ENCODE data around the gene POLR1G. TPM values are rescaled to one million over a fixed set of nuclear protein-coding genes. Genes with fewer than 3 reads are reported as not detected.

POLR1G gene
- total RNA-seq, 1 donor from 2014 or later = 9.7 TPM

- intact Hi-C loops (cut with micrococcal nuclease) = loop anchor here (2.0 kb wide), 1 partner anchor 200 kb away; no protein-coding TSS in a partner anchor
Measured at GRCh38 chr19:45442778-45443461, 36.5 kb downstream of the POLR1G start.

- intact Hi-C loops (cut with micrococcal nuclease) = loop anchor here (2.0 kb wide), 1 partner anchor 199 kb away; no protein-coding TSS in a partner anchor
Measured at GRCh38 chr19:45443462-45444317, 37.2 kb downstream of the POLR1G start.

GRCh38 chr19:45444318-45445041 is 38.0 kb downstream of the POLR1G start:
- intact Hi-C loops (cut with micrococcal nuclease) = no loop called here

- intact Hi-C loops (cut with micrococcal nuclease) = no loop called here
Measured at GRCh38 chr19:45445139-45445538, 38.7 kb downstream of the POLR1G start.

- intact Hi-C loops (cut with micrococcal nuclease) = no loop called here
Measured at GRCh38 chr19:45446295-45446694, 39.9 kb downstream of the POLR1G start.

- intact Hi-C loops (cut with micrococcal nuclease) = no loop called here
Measured at GRCh38 chr19:45446944-45447343, 40.5 kb downstream of the POLR1G start.

GRCh38 chr19:45448425-45448756 is 41.9 kb downstream of the POLR1G start:
- intact Hi-C loops (cut with micrococcal nuclease) = no loop called here

GRCh38 chr19:45448887-45449299 is 42.4 kb downstream of the POLR1G start:
- intact Hi-C loops (cut with micrococcal nuclease) = no loop called here

GRCh38 chr19:45450012-45450333 is 43.5 kb downstream of the POLR1G start:
- intact Hi-C loops (cut with micrococcal nuclease) = loop anchor here (1.0 kb wide), 1 partner anchor 28 kb away; no protein-coding TSS in a partner anchor

GRCh38 chr19:45451131-45451849 is 44.8 kb downstream of the POLR1G start:
- intact Hi-C loops (cut with micrococcal nuclease) = loop anchor here (1.0 kb wide), 1 partner anchor 16 kb away; the partner anchor contains the start of gene FOSB

GRCh38 chr19:45451850-45452387 is 45.5 kb downstream of the POLR1G start:
- intact Hi-C loops (cut with micrococcal nuclease) = loop anchor here (1.0 kb wide), 1 partner anchor 15 kb away; the partner anchor contains the start of gene FOSB

GRCh38 chr19:45455707-45456499 is 49.5 kb downstream of the POLR1G start:
- intact Hi-C loops (cut with micrococcal nuclease) = no loop called here

- intact Hi-C loops (cut with micrococcal nuclease) = no loop called here
Measured at GRCh38 chr19:45456500-45456815, 50.0 kb downstream of the POLR1G start.

- intact Hi-C loops (cut with micrococcal nuclease) = no loop called here
Measured at GRCh38 chr19:45457776-45458175, 51.3 kb downstream of the POLR1G start.

Other genes starting within 250 kb of the POLR1G start
- 0.18 and 0.36 TPM in 2 replicates for gene NKPD1, start 245.7 kb upstream of the POLR1G start, total RNA-seq
- 58.4 and 60.2 TPM in 2 replicates for gene TRAPPC6A, start 228.4 kb upstream of the POLR1G start, total RNA-seq
- 11.5 and 12.6 TPM in 2 replicates for gene BLOC1S3, start 227.9 kb upstream of the POLR1G start, total RNA-seq
- gene EXOC3L2, start 161.2 kb upstream of the POLR1G start, total RNA-seq = not detected in 2 replicates
- 20.0 and 20.4 TPM in 2 replicates for gene MARK4, start 155.4 kb upstream of the POLR1G start, total RNA-seq
- gene CKM, start 83.8 kb upstream of the POLR1G start, total RNA-seq = not detected in 2 replicates
- gene KLC3, start 65.9 kb upstream of the POLR1G start, total RNA-seq = not detected in 2 replicates
- gene ERCC2, start 36.1 kb upstream of the POLR1G start, total RNA-seq = 23.5 and 24.0 TPM in 2 replicates
- 10.9 and 12.9 TPM in 2 replicates for gene PPP1R13L, start 1.6 kb upstream of the POLR1G start, total RNA-seq
- gene ERCC1, start 17.3 kb downstream of the POLR1G start, total RNA-seq = 88.8 and 88.9 TPM in 2 replicates
- 1.9 and 2.1 TPM in 2 replicates for gene FOSB, start 61.4 kb downstream of the POLR1G start, total RNA-seq
- 2.0 and 3.7 TPM in 2 replicates for gene RTN2, start 90.4 kb downstream of the POLR1G start, total RNA-seq
- 1.3 and 1.5 TPM in 2 replicates for gene PPM1N, start 91.8 kb downstream of the POLR1G start, total RNA-seq
- gene VASP, start 100.8 kb downstream of the POLR1G start, total RNA-seq = 185 and 186 TPM in 2 replicates
- gene OPA3, start 178.2 kb downstream of the POLR1G start, total RNA-seq = 14.4 and 15.7 TPM in 2 replicates
- gene GPR4, start 195.6 kb downstream of the POLR1G start, total RNA-seq = not detected in 2 replicates
- 105 and 110 TPM in 2 replicates for gene EML2, start 232.8 kb downstream of the POLR1G start, total RNA-seq

Data from T-helper 2 cell treated with Interferon-gamma antibody and Interleukin-4, amounts not matched to agents 100 ng/mL and 5 ng/mL, for 36 hours (primary cell).